ENCODE measurements around the gene GPR107. TPM values are rescaled to one million over a fixed set of nuclear protein-coding genes. Genes with fewer than 3 reads are reported as not detected.

Gene GPR107
- total and polyA plus RNA-seq, 2 experiments from 2014 or later: 8.0 to 18.9 TPM

GRCh38 chr9:130117376-130117775, 63.7 kb downstream of the GPR107 start:
- TF ChIP-seq EZH2phosphoT487 (IDR thresholded peaks at IDR 0.05; ENCODE audit: insufficient read depth, low read depth) (no peak), EZH2 (IDR thresholded peaks at IDR 0.05; ENCODE audit: insufficient read depth, poor library complexity, severe bottlenecking) (no peak)
- Histone ChIP-seq H2AFZ (no peak overlapping the region), H3K27ac (peak overlapping the region; percentile 89), H3K9me3 (ENCODE audit: low read depth) (no peaks in the 10 kb centered on the region), H3F3A (ENCODE audit: insufficient read depth) (peaks cover 26% of the 10 kb centered on the region), H3K27me3 (replicated peaks; ENCODE audit: insufficient read depth) (no peaks in the 10 kb centered on the region), H4K20me1 (ENCODE audit: insufficient read depth) (no peaks in the 10 kb centered on the region), H3K4me3 (no peak overlapping the region), H3K4me2 (ENCODE audit: unreplicated experiment) (peak overlapping the region; percentile 23), H3K4me1 (ENCODE audit: insufficient read depth) (peaks cover 24% of the 10 kb centered on the region), H3K9me2 (ENCODE audit: insufficient read depth) (no peaks in the 10 kb centered on the region), H3K36me3 (ENCODE audit: low read depth) (0 out of 2 replicates have a peak, but pooled peaks cover 5% of the 10 kb centered on the region), H3K9ac (peak overlapping the region; percentile 57), H3K79me2 (ENCODE audit: insufficient read depth) (0 out of 2 replicates have a peak, but pooled peaks cover 7% of the 10 kb centered on the region)
- in situ Hi-C loops (cut with MboI): loop anchor here (10.0 to 25.0 kb wide), 2 partner anchors 217 to 570 kb away; partner anchors contain the start of gene EXOSC2
- no peak for DNase-seq
- 85 to 87% methylated on average over 9 of the region's 9 CpGs for WGBS, 2 experiments (ENCODE audit: low coverage in 1 of 2, low lambda C conversion rate in 2 of 2, missing lambda C conversion rate in 2 of 2)

GRCh38 chr9:130117816-130118632, 64.3 kb downstream of the GPR107 start:
- no peaks in the 10 kb centered on the region for H4K20me1 ChIP-seq (ENCODE audit: insufficient read depth)
- H3K9ac ChIP-seq: peak overlapping the region; percentile 57
- WGBS, 2 experiments (ENCODE audit: low coverage in 1 of 2, low lambda C conversion rate in 2 of 2, missing lambda C conversion rate in 2 of 2): 13 to 15% methylated on average over 10 to 11 of the region's 11 CpGs
- peak overlapping the region; percentile 23 for H3K4me2 ChIP-seq (ENCODE audit: unreplicated experiment)
- peaks cover 26% of the 10 kb centered on the region for H3F3A ChIP-seq (ENCODE audit: insufficient read depth)
- peak; percentile 94 for DNase-seq
- H3K4me3 ChIP-seq: no peak overlapping the region
- in situ Hi-C loops (cut with MboI): loop anchor here (10.0 to 25.0 kb wide), 2 partner anchors 217 to 569 kb away; partner anchors contain the start of gene EXOSC2
- H3K27ac ChIP-seq: peak overlapping the region; percentile 89
- H3K36me3 ChIP-seq (ENCODE audit: low read depth): peaks cover 5% of the 10 kb centered on the region; the same call in 1 of the 2 replicates
- 0 out of 2 replicates have a peak, but pooled peaks cover 7% of the 10 kb centered on the region for H3K79me2 ChIP-seq (ENCODE audit: insufficient read depth)
- no peaks in the 10 kb centered on the region for H3K9me3 ChIP-seq (ENCODE audit: low read depth)
- 0 out of 2 replicates have a peak overlapping the region, but pooled peaks have one; percentile 37 for H2AFZ ChIP-seq
- H3K27me3 ChIP-seq (replicated peaks; ENCODE audit: insufficient read depth): no peaks in the 10 kb centered on the region
- no peak for TF ChIP-seq EZH2phosphoT487 (IDR thresholded peaks at IDR 0.05; ENCODE audit: insufficient read depth, low read depth)
- no peak for TF ChIP-seq EZH2 (IDR thresholded peaks at IDR 0.05; ENCODE audit: insufficient read depth, poor library complexity, severe bottlenecking)
- H3K9me2 ChIP-seq (ENCODE audit: insufficient read depth): no peaks in the 10 kb centered on the region
- H3K4me1 ChIP-seq (ENCODE audit: insufficient read depth): peaks cover 24% of the 10 kb centered on the region

GRCh38 chr9:130118841-130119518, 65.3 kb downstream of the GPR107 start:
- H3K79me2 ChIP-seq (ENCODE audit: insufficient read depth): 0 out of 2 replicates have a peak, but pooled peaks cover 7% of the 10 kb centered on the region
- H4K20me1 ChIP-seq (ENCODE audit: insufficient read depth): no peaks in the 10 kb centered on the region
- peak overlapping the region; percentile 23 for H3K4me2 ChIP-seq (ENCODE audit: unreplicated experiment)
- peak overlapping the region; percentile 57 for H3K9ac ChIP-seq
- H3F3A ChIP-seq (ENCODE audit: insufficient read depth): peaks cover 26% of the 10 kb centered on the region
- peaks cover 24% of the 10 kb centered on the region for H3K4me1 ChIP-seq (ENCODE audit: insufficient read depth)
- H2AFZ ChIP-seq: no peak overlapping the region
- no peak overlapping the region for H3K4me3 ChIP-seq
- peak overlapping the region; percentile 89 for H3K27ac ChIP-seq
- in situ Hi-C loops (cut with MboI): loop anchor here (10.0 to 25.0 kb wide), 2 partner anchors 216 to 568 kb away; partner anchors contain the start of gene EXOSC2
- no peaks in the 10 kb centered on the region for H3K27me3 ChIP-seq (replicated peaks; ENCODE audit: insufficient read depth)
- WGBS, 2 experiments (ENCODE audit: low coverage in 1 of 2, low lambda C conversion rate in 2 of 2, missing lambda C conversion rate in 2 of 2): 62% methylated on average over 17 of the region's 17 CpGs
- H3K9me2 ChIP-seq (ENCODE audit: insufficient read depth): no peaks in the 10 kb centered on the region
- peaks cover 5% of the 10 kb centered on the region; the same call in 1 of the 2 replicates for H3K36me3 ChIP-seq (ENCODE audit: low read depth)
- TF ChIP-seq EZH2 (IDR thresholded peaks at IDR 0.05; ENCODE audit: insufficient read depth, poor library complexity, severe bottlenecking): no peak
- no peak for TF ChIP-seq EZH2phosphoT487 (IDR thresholded peaks at IDR 0.05; ENCODE audit: insufficient read depth, low read depth)
- peak; percentile 66 for DNase-seq
- H3K9me3 ChIP-seq (ENCODE audit: low read depth): no peaks in the 10 kb centered on the region

Data from GM23248 (cell line).